Epithelial cell of prostate (primary cell): ENCODE measurements around the gene PKP3.
"Not testable (repeated sequence)": the region's sequence is repeated elsewhere in the genome, so short reads cannot be mapped to it uniquely, and the experiment has no call there.

Source experiments
- DNase-seq: peaks from one replicate; pipeline ENCODE4 v3.0.0-alpha.2; 2011; ENCODE audit warnings: low read depth, low spot score
- H3K27ac ChIP-seq: fragments of 450-650 bp; 2 replicates; pipeline ENCODE4 v1.5.1; 2017; ENCODE audit warnings: mild to moderate bottlenecking

The PKP3 gene

DNA sequence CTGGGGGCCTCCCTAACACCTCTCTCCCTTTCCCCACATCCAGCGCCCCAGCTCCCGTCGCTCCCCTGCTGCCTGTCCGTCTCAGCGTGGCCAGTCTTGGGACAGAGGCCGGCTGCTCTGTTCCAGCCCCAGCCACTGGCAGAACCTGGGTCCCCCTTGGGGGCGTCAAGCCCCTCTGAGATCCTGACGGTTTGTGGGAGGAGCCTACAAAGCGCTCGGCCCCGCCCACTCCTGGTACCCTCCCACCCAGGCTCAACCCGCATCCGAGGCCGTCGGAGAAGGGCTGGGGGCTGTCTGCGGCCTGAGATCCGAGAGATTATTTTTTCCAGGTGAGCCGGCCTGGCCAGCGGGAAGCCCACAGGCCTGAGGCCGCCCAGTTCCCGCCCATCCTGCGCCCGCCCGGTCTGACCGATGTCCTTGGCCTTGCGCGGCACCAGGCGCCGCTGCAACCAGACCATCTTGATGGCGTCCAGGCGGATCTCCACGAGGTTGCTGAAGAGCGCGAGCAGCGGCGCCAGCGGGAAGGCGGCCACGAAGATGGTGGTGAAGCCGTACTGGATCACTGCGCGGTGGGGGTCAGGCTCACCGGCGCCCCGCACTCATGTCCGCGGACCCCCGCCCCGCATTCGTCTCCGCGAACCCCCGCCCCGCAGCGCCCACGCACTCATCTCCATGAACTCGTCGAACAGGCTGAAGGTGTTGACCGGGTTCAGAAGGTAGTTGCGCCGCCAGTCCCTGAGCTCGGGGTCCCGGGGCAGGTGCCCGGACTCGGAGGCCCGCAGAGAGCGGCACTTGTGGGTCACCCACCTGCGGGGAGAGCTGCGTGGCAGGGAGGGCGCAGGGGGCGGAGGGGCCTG, 26.3 kb downstream of the PKP3 start:
- H3K27ac ChIP-seq: no peak overlapping the region
- DNase-seq: no peak

GRCh38 chr11:420911-421321, 26.9 kb downstream of the PKP3 start:
- H3K27ac ChIP-seq: no peak overlapping the region
- no peak for DNase-seq

DNA sequence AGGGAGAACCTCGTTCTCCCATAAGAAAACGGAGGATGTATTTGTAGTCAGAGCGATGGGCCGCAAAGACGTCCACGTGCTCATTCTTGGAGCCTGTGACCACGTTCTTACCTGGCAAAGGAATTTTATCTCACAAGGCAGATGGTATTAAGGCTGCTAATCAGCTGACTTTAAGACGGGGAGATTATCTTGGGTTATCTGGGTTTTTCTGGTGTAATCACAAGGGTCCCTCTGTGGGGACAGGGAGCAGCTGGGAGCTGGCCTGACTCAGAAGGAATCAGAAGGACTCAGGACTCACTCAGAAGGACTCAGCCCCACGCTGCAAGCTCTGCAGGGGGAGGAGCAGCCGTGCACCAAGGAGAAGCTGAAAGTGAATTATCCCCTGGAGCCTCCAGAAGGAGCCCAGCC, 28.2 kb downstream of the PKP3 start:
- no peak for DNase-seq
- no peak overlapping the region for H3K27ac ChIP-seq

- no peak for DNase-seq
- H3K27ac ChIP-seq: no peak overlapping the region
These were observed 30.2 kb downstream of the PKP3 start for GRCh38 chr11:424232-424631.

DNA sequence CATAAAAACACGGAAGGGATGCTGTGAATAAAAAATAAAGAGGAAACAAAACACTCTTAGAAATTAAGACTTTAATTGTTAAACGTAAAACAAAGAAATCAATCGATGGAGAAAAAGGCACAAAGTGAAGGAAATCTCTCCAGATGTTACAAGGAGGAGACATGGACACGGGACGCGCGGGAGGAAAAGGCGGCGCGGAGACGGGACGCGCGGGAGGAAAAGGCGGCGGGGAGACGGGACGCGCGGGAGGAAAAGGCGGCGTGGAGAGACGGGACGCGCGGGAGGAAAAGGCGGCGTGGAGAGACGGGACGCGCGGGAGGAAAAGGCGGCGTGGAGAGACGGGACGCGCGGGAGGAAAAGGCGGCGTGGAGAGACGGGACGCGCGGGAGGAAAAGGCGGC, 30.8 kb downstream of the PKP3 start:
- not testable (repeated sequence) for DNase-seq, H3K27ac ChIP-seq

GRCh38 chr11:425301-425700, 31.3 kb downstream of the PKP3 start:
- H3K27ac ChIP-seq: no peak overlapping the region
- DNase-seq: no peak

GRCh38 chr11:426851-427250, 32.8 kb downstream of the PKP3 start:
- no peak for DNase-seq
- no peak overlapping the region for H3K27ac ChIP-seq

DNA sequence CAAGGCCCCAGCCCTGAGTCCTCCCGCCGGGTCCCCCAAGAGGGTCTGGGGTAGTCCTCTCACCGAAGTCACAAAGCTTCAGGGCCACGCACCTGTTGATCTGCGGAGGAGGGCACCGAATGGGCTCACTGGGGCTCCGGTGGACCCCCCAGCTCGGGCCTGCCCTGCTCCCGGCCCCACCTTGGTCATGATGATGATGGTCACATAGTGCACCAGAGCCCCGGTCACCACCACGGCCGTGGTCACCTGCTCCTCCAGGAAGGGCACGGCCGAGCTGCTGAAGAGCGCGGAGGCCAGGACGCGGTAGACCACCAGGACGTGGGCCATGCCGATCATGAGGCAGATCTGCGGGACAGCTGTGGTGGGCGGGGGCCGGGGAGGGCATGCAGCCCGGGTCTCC, 34.3 kb downstream of the PKP3 start:
- no peak overlapping the region for H3K27ac ChIP-seq

DNA sequence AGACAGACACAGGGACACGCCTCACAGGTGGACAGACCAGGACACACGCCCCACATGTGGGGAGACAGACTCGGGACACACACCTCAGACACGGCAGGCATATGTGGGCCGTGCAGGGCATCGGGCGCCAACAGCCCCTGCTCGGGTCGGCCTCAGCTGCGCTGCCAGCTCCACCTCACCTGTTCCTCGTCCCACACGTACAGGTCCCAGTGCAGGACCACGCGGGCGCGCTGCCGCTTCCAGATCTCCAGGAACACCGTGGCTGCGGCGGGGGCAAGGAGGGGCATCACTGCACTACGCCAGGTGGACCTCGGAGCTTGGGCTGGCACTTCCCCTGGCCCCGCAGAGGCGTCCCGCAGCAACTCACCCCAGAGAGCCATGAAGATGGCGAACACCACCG, 35.4 kb downstream of the PKP3 start:
- DNase-seq: no peak
- no peak overlapping the region for H3K27ac ChIP-seq

More for the DNA sequence above, 34.3 kb downstream of the PKP3 start:
- no peak for DNase-seq

DNA sequence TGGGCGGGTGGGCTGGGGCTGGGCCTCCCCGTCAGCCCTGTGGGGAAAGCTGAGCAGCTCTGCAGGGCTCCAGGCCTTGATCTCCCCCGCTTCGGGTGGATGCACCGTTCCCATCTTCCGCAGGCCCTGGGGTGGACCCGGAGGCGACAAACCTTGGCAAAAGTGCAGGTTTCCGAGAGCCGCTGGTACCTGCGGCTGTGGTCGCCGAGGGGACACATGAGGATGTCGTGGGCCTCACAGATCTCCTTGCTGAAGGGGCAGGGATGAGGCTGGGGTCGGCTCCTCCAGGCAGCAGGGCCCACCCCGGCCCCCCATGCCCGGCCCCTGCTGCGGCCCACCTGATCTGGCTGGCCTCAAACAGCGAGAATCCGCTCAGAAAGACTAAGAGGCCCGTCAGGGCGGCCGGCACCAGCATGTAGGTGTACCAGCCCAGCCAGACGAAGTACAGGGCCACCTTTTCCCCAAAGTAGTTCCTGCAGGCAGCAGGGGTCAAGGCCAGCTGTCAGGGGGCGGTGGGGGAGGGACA, 36.0 kb downstream of the PKP3 start:
- DNase-seq: no peak
- no peak overlapping the region for H3K27ac ChIP-seq

DNA sequence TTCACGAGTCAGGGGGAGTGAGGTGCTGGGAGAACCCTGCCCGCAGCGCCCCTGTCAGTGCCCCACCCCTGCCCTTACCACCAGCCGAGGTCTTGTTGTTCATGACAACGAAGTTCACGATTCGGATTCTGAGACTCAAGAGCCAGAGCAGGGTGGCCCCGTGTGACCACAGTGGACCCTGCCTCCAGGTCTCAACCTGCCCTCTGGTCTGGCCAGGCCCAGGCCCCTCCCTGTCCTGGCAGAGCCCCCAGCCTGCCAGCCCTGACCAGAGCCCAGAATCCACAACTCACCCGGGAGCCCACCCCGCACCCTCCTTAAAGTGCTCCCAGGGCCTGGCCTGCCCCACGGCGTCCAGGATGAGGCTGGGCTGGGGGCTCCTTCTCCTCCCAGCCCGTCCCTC, 37.9 kb downstream of the PKP3 start:
- DNase-seq: no peak

GRCh38 chr11:432501-433100, 38.6 kb downstream of the PKP3 start:
- no peak for DNase-seq
- no peak overlapping the region for H3K27ac ChIP-seq

More for the DNA sequence above, 37.9 kb downstream of the PKP3 start:
- H3K27ac ChIP-seq: no peak overlapping the region

GRCh38 chr11:433111-433510, 39.1 kb downstream of the PKP3 start:
- DNase-seq: no peak
- no peak overlapping the region for H3K27ac ChIP-seq

DNA sequence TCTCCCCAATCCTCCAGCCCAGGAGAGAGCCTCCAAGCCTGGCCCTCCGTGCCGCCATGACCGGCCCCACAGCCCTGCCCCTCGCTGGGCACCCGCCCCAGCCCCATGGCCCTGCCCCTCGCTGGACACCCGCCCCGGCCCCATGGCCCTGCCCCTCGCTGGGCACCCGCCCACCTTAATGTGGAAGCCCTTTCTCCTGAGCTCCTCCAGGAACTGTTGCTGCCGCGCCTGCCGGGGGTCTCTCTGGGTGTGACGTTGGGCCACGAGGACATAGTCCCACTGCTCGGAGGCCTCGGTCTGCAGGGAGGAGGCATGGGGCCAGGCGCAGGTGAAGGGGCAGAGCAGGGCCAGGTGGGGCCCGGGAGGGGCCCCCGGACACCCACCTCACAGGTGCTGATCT, 39.6 kb downstream of the PKP3 start:
- no peak for DNase-seq
- H3K27ac ChIP-seq: no peak overlapping the region

- H3K27ac ChIP-seq: no peak overlapping the region
- no peak for DNase-seq
These were observed 40.5 kb downstream of the PKP3 start for GRCh38 chr11:434496-434895.

DNA sequence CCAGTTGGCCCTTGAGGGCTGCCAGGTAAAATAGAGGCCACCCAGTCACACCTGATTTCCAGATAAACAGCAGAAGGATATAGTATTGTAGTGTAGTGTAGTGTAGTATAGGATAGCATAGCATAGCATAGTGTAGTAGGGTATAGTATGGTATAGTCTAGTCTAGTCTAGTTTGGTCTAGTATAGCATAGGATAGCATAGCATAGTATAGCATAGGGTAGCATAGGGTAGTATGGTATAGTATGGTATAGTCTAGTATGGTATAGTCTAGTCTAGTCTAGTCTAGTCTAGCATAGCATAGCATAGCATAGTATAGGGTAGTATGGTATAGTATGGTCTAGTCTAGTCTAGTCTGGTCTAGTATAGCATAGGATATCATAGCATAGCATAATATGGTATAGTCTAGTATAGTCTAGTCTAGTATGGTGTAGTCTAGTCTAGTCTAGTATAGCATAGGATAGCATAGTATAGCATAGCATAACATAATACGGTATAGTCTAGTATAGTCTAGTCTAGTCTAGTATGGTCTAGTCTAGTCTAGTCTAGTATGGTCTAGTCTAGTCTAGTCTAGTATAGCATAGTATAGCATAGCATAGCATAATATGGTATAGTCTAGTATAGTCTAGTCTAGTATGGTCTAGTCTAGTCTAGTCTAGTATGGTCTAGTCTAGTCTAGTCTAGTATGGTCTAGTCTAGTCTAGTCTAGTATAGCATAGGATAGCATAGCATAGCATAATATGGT, 41.2 kb downstream of the PKP3 start:
- H3K27ac ChIP-seq, DNase-seq: not testable (repeated sequence)

DNA sequence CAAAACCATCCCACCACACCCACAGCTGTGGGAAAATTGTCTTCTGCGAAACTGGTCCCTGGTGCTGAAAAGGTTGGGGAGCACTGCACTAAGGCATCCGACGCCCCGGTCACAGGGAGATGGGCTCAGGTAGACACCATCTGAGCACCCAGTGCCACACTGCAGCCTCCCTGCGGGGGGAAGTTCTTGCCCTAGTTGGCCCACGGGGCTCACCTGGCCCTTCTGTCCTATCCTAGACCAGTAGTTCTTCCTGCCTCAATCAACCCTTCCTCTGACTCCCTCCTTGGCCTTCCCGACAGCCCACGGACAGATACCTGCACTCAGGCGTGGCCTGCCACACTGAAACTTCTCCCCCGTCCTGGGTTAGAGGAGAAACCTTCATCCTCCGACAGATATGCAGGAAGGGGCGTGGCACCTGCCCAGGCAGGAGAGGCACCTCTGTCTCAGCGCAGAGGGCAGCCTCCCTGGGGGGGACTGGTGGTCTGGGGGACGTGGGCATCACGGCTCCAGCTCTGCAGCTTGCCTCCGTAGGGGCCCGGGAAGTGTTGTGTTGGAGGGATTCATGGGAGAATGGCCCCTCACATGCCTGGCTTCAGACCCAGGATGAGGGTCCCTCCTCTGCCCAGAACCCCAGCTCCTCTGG, 43.3 kb downstream of the PKP3 start:
- DNase-seq: no peak

DNA sequence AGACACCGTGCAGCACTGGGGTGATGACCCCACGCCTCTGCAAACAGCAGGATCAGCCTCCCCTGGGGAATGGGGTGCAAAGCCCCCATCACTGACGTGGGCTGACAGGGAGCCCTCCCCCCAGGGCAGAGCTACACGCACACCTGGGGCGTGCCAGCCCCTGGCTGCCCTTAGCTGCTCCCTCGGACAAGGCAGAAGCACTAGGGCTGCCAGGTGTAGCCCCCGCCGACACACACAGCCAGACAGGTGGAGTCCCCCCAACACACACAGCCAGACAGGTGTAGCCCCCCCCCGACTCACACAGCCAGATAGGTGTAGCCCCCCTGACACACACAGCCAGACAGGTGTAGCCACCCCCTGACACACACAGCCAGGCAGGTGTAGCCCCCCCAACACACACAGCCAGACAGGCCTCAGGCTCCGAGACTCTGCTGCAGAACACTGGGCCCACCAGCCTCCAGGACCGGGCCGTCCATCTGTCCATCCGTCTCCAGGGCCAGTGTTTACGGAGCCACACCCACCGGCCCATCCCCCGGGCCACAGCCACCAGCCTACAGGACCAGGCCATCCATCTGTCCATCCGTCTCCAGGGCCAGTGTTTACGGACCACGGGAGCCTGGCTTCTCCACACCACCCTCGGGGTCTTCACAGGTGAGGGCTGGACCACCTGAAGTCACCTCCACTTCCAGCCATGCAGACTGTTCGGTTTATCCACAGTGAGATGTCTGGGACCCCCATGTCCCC, 44.3 kb downstream of the PKP3 start:
- H3K27ac ChIP-seq: no peak overlapping the region
- DNase-seq: no peak

More for the DNA sequence above, 43.3 kb downstream of the PKP3 start:
- no peak overlapping the region for H3K27ac ChIP-seq

- DNase-seq: no peak
- H3K27ac ChIP-seq: no peak overlapping the region
These were observed 45.5 kb downstream of the PKP3 start for GRCh38 chr11:439315-440064.
